Measurements from ENCODE around the gene KIDINS220. TPM values are rescaled to one million over a fixed set of nuclear protein-coding genes. Genes with fewer than 3 reads are reported as not detected.

The KIDINS220 gene
- total RNA-seq, 1 experiment from 2014 or later = 20.9 TPM

DNA sequence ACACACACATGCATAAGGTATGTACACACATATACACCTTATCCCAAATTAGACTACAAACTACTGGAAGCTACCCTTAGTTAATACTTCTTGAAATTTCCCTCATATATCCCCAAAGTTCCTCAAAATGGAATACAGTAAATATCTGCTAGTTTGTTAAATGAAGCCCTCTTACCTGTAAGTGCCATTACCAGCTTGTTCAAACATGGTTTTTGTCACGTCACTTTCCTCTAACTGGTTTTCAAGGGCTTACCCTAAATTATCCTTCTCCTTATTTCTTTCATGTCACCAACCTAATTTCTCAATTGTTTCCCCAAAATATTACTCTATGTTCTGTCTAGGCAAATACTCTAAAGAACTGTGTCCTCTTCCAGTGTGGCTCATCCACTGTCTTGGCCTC is 24.4 kb upstream of the KIDINS220 start:
- DNase-seq = no peak
- Histone ChIP-seq H3K4me3 (ENCODE audit: insufficient read depth, low read depth, low read length) (no peak overlapping the region), H3K27me3 (ENCODE audit: control insufficient read depth, insufficient read depth, low read length) (no peaks in the 10 kb centered on the region)

DNA sequence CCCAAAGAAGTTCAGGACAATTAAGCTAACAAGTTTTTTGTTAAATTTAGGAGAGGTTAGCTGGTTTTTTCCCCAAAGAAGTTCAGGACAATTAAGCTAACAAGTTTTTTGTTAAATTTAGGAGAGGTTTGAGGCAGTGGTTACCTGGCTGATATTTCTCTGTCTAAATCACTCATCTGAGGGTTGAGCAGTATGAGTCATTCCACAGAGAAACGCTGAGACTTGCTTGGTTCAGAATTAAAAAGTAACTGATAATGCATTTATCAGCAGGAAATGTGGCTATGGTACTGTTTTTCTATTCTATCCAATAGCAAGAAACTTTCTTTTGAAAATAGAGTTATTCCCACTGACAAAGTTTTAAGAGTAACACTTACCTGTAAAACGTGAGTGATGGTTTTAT is 22.8 kb upstream of the KIDINS220 start:
- H3K4me3 ChIP-seq (ENCODE audit: insufficient read depth, low read depth, low read length) = no peak overlapping the region
- H3K36me3 ChIP-seq (replicated peaks; ENCODE audit: control insufficient read depth, insufficient read depth, low read length) = no peaks in the 10 kb centered on the region
- DNase-seq = no peak
- no peaks in the 10 kb centered on the region for H3K27me3 ChIP-seq (ENCODE audit: control insufficient read depth, insufficient read depth, low read length)

More for the DNA sequence above, 24.4 kb upstream of the KIDINS220 start:
- H3K36me3 ChIP-seq (replicated peaks; ENCODE audit: control insufficient read depth, insufficient read depth, low read length) = no peaks in the 10 kb centered on the region

DNA sequence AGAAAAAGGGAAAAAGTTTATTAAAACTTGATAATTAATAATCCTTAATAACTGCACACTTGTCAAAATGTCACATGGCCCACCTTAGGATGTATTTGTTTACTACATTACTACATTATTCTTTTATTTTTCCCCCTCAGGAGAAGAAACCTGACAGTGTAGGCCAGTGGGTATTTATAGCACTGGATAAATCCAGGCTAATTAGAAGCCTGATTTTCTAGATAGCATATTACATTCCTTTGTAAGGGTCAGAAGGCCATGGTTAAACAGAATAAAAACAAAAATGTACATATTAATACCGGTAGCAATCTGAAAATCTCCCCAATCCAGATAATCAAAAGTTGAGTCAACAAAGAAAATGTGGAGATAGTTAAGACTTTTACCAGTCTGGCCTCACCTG is 21.5 kb upstream of the KIDINS220 start:
- Histone ChIP-seq H3K36me3 (replicated peaks; ENCODE audit: control insufficient read depth, insufficient read depth, low read length) (no peaks in the 10 kb centered on the region), H3K27me3 (ENCODE audit: control insufficient read depth, insufficient read depth, low read length) (no peaks in the 10 kb centered on the region), H3K4me3 (ENCODE audit: insufficient read depth, low read depth, low read length) (no peak overlapping the region)
- DNase-seq = no peak

DNA sequence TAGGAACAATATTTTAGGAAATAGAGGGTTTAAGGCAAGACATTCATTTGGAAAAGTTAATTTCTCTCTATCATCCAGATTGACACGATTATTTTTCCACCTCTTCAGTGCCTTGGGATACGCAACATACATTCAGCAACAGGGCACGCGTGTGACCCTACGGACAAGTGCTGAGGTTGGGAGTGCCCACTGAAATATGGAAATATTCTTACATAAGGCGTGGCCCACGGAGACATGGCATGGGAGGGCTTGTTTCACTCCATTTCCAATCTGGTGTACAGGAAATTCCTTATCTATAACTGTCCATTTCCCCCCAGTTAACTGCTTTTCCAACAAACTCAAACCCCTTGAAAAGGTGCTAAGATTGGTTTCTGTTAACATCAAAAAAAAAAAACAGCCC is 20.9 kb upstream of the KIDINS220 start:
- Histone ChIP-seq H3K36me3 (replicated peaks; ENCODE audit: control insufficient read depth, insufficient read depth, low read length) (no peaks in the 10 kb centered on the region), H3K27me3 (ENCODE audit: control insufficient read depth, insufficient read depth, low read length) (no peaks in the 10 kb centered on the region)
- no peak for DNase-seq

DNA sequence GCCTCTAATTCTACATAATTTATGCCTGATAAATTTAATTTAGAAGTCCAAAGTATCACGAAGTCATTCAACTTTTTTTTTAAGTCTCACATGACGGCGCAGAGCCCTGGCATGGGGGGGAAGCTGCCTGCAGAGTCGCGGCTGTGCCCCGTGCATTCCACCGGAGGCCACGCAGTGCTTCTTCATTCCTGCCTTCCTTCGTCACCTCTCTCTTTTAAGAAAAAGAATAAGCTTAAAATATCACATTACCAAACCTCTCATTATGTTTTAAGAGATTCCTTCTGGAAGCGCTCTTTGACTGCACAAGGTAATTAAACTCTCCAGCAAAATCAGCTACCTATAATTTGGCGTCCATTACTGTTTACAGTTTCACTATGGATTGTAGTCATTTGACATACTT is 20.3 kb upstream of the KIDINS220 start:
- H3K27me3 ChIP-seq (ENCODE audit: control insufficient read depth, insufficient read depth, low read length) = no peaks in the 10 kb centered on the region
- DNase-seq = peak; percentile 32

More for the DNA sequence above, 20.9 kb upstream of the KIDINS220 start:
- no peak overlapping the region for H3K4me3 ChIP-seq (ENCODE audit: insufficient read depth, low read depth, low read length)

DNA sequence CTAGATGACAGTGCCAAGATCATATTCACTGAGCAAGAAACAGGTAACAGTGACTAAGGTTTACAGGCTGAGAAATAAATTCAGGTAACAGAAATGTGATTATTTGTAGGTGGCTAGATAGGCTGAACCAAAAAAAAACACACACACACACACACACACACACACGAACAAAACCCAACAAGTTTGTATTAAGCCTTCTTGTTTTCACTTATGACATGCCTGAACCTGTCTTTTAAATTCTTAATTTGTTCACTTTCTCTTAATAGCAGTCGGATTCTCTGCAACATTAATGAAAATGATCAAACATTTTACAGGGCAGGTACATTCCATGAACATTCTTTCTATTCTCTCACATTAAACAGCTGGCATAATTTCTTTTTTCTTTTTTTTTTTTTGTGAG is 18.8 kb upstream of the KIDINS220 start:
- H3K36me3 ChIP-seq (replicated peaks; ENCODE audit: control insufficient read depth, insufficient read depth, low read length) = no peaks in the 10 kb centered on the region
- no peaks in the 10 kb centered on the region for H3K27me3 ChIP-seq (ENCODE audit: control insufficient read depth, insufficient read depth, low read length)
- DNase-seq = no peak
- H3K4me3 ChIP-seq (ENCODE audit: insufficient read depth, low read depth, low read length) = no peak overlapping the region

More for the DNA sequence above, 20.3 kb upstream of the KIDINS220 start:
- no peaks in the 10 kb centered on the region for H3K36me3 ChIP-seq (replicated peaks; ENCODE audit: control insufficient read depth, insufficient read depth, low read length)
- no peak overlapping the region for H3K4me3 ChIP-seq (ENCODE audit: insufficient read depth, low read depth, low read length)

DNA sequence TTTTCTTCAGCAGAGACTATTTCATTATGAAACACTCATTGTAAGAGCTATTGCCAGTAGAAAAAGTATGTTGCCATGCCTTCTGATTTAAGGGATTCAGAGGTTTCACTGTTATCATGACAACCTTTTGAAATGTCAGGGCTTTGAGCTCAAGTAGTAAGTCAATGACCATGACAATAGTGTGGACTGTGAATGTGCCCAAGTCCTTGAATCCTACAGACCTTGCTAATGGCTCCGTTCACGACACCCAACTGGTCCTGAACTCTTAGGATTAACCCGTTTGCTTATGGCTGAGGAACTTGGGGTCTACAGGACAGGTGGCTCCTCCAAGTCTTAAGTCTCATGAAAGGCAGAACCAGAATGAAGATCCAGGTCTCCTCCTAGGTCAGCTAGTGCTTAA is 17.6 kb upstream of the KIDINS220 start:
- Histone ChIP-seq H3K4me3 (ENCODE audit: insufficient read depth, low read depth, low read length) (no peak overlapping the region), H3K36me3 (replicated peaks; ENCODE audit: control insufficient read depth, insufficient read depth, low read length) (no peaks in the 10 kb centered on the region), H3K27me3 (ENCODE audit: control insufficient read depth, insufficient read depth, low read length) (no peaks in the 10 kb centered on the region)
- peak; percentile 32 for DNase-seq

DNA sequence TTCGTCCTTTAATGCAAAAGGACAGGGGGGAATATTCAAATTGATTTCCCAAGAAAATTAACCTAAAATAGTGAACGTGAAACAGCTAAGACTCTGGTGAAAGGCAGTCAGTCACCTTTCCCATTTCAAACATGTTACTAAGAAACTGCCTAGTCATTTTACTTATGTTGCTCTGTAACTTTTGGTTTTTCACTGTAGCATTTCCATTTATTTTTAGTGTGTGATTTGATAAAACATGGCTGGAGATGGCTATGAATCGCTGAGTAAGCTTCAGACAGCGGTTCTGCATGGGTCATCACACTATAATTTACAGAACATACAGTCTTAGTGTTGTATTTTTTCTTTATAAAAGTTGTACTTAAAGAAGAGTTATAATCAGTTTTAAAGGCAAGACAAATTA is 16.0 kb upstream of the KIDINS220 start:
- no peak for DNase-seq
- no peaks in the 10 kb centered on the region for H3K27me3 ChIP-seq (ENCODE audit: control insufficient read depth, insufficient read depth, low read length)
- no peak overlapping the region for H3K4me3 ChIP-seq (ENCODE audit: insufficient read depth, low read depth, low read length)
- no peaks in the 10 kb centered on the region for H3K36me3 ChIP-seq (replicated peaks; ENCODE audit: control insufficient read depth, insufficient read depth, low read length)

DNA sequence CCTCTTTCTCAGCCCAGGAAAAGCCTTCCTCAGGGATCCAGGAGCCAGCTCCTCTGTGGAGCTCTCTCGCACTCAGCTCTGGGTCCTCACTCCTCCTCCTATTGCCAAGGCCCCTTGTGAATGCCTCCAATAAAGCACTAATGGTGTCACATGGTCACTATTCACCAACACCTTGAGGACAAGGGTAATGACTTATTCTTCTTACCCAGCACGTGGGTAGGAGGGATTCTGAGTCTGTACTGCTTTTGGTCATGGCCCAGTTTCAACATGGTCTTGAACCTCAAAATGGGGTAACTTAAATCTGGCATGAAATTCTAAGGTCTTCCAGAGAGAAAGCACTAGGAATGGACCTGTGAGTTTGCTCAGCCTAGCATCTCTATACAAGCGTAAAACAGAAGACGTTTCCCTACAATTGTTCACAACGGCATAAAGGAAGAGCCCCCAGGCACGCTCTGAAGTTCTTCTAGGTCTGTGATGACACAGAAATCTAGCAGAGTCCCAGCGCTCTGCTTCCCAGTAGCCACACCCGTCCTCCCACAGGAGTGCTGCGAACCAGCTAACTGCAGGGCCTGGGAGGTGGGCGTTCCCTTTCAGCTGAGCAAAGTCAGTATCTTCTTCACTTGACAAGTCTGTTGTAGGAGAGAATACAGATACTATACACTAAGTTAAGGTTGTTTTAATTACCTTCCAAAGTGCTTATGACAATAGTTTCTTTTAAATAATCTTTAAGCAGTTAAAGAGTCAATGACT is 14.6 kb upstream of the KIDINS220 start:
- H3K4me3 ChIP-seq (ENCODE audit: insufficient read depth, low read depth, low read length) = no peak overlapping the region
- peak; percentile 28 for DNase-seq
- H3K27me3 ChIP-seq (ENCODE audit: control insufficient read depth, insufficient read depth, low read length) = no peaks in the 10 kb centered on the region
- no peaks in the 10 kb centered on the region for H3K36me3 ChIP-seq (replicated peaks; ENCODE audit: control insufficient read depth, insufficient read depth, low read length)

DNA sequence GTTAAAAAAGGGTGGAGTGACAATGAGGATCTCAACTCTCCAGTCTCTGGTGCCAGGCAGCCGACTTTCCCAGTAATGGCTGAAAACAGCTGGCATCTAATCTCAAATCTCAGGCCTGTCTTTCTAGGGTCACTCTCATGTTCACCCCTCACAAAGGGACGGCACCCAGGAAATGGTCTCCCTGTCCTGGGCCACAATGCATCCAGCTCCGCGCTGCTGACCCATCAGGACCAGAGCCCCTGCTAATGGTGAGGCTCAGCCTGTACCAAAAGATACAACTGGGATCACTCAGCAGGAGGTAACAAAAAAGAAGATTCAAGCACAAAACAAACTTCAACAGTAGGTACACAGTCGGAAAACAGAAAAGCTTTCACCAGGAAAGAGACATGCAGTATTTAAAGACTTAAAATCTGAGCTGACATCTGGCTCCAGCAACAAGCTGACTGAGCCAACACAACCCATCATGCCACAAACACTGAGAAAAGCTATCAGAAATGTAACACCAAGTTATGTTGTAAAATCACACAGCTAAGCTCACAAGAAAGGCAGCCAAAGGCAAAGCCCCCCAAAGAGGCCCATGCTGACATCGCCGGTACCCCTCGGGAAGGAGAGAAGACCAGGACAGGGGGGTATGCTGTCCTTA is 13.6 kb upstream of the KIDINS220 start:
- no peak overlapping the region for H3K4me3 ChIP-seq (ENCODE audit: insufficient read depth, low read depth, low read length)
- DNase-seq = no peak
- H3K27me3 ChIP-seq (ENCODE audit: control insufficient read depth, insufficient read depth, low read length) = no peaks in the 10 kb centered on the region
- no peaks in the 10 kb centered on the region for H3K36me3 ChIP-seq (replicated peaks; ENCODE audit: control insufficient read depth, insufficient read depth, low read length)

DNA sequence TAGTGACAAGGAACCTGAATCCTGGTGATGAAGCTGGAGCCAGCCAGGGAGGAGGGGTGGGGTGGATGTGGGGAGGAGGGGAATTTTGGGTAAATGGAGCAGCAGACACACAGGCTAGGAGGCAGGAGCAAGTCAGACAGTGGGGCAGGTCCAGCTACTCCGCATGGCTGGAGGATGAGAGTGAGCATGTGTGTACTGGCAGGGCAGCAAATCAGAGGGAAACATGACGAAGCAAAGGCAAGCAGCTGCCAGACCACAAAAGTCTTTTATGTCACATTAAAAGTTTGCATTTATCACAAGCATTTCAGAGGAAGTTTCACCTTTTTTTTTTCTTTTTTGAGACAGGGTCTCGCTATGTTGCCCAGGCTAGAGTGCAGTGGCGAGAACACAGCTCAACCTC is 11.9 kb upstream of the KIDINS220 start:
- no peak overlapping the region for H3K4me3 ChIP-seq (ENCODE audit: insufficient read depth, low read depth, low read length)
- no peaks in the 10 kb centered on the region for H3K27me3 ChIP-seq (ENCODE audit: control insufficient read depth, insufficient read depth, low read length)
- no peaks in the 10 kb centered on the region for H3K36me3 ChIP-seq (replicated peaks; ENCODE audit: control insufficient read depth, insufficient read depth, low read length)
- DNase-seq = no peak

DNA sequence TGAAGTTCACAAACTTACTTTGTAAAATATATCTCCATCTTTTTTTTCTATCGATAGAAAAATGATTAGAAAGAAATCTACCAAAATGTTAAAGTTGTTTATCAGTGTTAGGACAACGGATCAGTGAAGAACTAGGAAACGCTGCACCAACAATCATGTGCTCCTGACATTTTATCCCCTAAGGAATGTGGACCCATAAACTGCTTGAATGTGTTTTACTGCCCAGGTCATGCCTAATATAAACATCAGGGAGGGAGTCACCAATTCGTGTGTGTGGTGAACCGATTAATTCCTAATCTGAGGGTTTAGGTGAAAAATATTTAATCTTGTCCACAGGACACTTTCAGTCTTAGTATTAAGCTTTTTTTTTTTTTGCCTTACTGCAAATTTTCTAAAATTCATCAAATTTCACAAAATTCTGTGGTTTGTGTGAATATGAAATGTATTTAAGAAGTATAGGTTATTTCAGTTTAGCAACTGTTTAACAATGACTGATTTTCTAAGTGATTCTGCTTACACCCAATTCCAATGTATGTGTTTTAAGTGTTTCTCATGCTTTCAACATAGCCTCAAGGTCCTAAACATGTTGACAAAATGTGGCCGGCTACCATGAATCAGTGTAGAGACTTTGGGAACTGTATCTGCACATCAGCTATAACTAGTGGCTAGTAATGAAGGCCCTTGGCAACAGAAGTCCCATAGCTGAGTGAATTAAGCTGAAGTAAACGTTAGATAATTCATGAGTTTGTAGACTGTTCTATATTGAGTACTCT is 11.1 kb upstream of the KIDINS220 start:
- no peaks in the 10 kb centered on the region for H3K36me3 ChIP-seq (replicated peaks; ENCODE audit: control insufficient read depth, insufficient read depth, low read length)
- H3K27me3 ChIP-seq (ENCODE audit: control insufficient read depth, insufficient read depth, low read length) = no peaks in the 10 kb centered on the region
- no peak overlapping the region for H3K4me3 ChIP-seq (ENCODE audit: insufficient read depth, low read depth, low read length)
- DNase-seq = no peak

DNA sequence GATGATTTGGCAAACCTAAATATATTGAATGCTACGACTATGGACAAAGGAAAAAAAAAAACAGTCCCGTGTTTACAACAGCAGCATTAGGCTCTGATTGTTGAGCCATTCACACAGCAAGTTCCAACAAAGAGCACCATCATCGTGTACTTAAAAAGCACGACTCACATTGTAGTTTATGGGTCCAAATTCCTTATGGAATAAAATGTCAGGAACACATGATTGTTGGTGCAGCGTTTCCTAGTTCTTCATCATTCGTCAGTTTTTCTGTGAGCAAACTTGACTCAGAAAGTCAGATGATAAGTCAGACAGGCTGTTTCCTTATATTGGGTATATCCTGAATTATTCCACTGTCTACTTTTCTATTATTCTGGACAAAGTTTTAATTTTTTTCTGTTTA is 10.0 kb upstream of the KIDINS220 start:
- H3K27me3 ChIP-seq (ENCODE audit: control insufficient read depth, insufficient read depth, low read length) = no peaks in the 10 kb centered on the region
- DNase-seq = no peak
- no peak overlapping the region for H3K4me3 ChIP-seq (ENCODE audit: insufficient read depth, low read depth, low read length)
- H3K36me3 ChIP-seq (replicated peaks; ENCODE audit: control insufficient read depth, insufficient read depth, low read length) = no peaks in the 10 kb centered on the region

DNA sequence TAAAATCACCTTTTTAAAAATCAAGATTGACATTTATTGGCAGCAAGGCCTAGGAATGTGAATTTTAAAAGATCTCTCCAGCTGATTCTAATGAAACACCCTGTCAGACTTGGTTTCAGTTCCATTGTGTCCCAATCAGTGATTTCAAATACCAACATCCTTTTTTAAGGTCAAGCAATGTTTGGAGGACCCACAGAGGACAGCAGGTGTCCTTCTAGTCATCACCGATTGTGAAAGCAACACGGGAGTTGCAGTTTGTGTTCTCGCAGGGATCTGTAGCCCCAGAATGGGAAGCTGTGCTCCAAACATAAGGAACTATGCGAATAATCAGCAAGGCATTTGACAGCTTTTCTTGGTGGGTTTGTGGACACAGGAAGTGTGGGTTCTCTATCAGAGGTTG is 4.5 kb upstream of the KIDINS220 start:
- no peaks in the 10 kb centered on the region for H3K36me3 ChIP-seq (replicated peaks; ENCODE audit: control insufficient read depth, insufficient read depth, low read length)
- no peaks in the 10 kb centered on the region; the same call in 1 of the 2 replicates for H3K27me3 ChIP-seq (ENCODE audit: control insufficient read depth, insufficient read depth, low read length)
- no peak overlapping the region for H3K4me3 ChIP-seq (ENCODE audit: insufficient read depth, low read depth, low read length)
- no peak for DNase-seq
